EH (cell line): ENCODE data around the gene KRTAP19-1.
"Not testable (repeated sequence)": the region's sequence is repeated elsewhere in the genome, so short reads cannot be mapped to it uniquely, and the experiment has no call there.

Experiments
- DNase-seq: peaks from one replicate; pipeline ENCODE4 v3.0.0-alpha.2; 2015; ENCODE audit warnings: low read depth

KRTAP19-1 gene

DNA sequence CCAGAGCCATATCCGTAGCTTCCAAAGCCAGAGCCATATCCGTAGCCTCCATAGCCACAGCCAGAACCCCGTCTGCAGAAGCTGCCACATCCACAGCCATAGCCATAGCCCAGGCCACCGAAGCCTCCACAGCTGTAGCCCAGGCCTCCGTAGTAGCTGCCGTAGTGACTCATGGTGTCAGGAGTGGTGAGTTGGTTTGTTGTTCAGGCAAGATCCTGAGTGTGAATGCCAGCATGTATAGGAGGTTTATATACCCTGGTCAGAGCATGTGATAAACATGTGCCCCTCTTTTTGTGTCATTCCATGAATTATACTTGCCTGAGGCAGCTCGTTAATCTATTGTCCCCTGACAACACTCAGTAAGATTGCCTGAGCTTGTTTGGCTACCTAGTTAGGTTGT, at the start of gene KRTAP19-1:
Gene KRTAP19-1 (minus strand): TSS at position 223 of the 400 bp plus-strand sequence. CDS start 50 bp downstream, at position 173.
- DNase-seq: no peak

DNA sequence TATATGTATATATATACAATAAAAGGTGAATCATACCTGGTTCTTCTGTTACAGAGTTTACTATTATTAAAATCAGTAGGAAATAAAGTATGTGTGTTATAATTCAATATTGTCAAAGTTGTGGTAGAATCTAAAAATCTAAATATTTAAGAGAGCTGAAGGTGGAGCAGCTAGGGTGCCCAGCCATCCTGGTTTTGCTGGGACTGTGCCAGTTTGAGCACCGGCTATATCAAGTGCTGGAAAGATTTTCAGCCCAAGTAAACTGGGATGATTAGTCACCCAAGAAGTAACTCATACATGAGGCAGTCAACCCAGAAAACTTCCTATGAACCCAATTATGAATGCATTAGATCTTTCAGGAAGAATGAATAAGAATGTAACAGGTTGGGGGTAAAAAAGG, 38.7 kb upstream of the KRTAP19-1 start:
- DNase-seq: no peak

DNA sequence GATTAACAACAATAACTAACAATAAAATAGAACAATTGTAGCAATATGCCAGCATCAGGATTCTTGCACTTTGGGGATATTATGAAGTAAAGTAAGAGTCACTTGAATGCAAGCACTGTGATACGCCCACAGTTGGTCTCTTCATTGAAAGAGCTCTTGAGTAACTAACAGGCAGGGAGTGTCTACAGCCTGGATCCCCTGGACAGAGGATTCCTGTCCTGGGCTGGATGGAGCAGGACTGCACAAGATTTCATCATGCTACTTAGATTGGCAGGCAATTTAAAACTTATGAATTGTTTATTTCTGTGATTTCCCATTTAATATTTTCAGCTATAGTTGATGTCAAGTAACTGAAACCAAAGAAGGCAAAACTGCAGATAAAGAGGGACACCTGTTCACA, 35.5 kb upstream of the KRTAP19-1 start:
- DNase-seq: no peak

DNA sequence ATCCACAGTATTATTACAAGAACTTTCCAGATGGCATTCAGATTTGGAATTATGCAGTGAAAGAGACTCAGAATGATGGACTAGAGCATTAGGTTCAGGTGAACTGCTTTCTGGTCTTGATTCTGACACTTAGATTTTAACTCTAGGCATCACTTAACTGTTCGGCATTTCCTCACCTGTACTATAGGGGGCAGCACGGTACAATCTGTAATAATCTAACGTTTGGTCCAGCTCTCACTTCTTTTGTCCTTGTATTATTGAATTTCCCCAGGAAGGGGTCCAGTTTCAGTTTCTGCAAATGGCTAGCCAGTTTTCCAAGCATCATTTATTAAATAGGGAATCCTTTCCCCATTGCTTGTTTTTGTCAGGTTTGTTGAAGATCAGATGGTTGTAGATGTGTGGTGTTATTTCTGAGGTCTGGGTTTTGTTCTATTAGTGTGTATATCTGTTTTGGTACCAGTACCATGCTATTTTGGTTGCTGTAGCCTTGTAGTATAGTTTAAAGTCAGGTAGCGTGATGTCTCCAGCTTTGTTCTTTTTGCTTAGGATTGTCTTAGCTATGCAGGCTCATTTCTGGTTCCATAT, 25.5 kb upstream of the KRTAP19-1 start:
- not testable (repeated sequence) for DNase-seq

DNA sequence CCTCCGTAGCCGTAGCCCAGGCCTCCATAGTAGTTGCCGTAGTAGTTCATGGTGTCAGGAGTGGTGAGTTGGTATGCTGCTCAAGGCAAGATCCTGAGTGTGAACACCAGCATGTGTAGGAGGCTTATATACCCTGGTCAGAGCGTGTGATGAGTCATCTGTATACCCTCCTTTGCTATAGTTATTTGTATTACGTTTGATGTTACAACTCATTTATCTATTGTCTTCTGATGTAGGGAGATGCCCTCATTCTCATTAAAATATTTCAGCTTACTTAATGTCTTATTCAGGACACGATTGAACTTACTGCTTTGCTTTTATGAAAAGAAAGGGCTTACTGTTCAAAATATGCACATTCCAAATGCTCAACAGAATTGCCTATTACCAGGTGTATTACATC, 21.9 kb upstream of the KRTAP19-1 start, which contains the start of gene KRTAP19-5:
Gene KRTAP19-5 (minus strand): TSS at position 101 of the 400 bp plus-strand sequence. CDS start 51 bp downstream, at position 50.
- no peak for DNase-seq

DNA sequence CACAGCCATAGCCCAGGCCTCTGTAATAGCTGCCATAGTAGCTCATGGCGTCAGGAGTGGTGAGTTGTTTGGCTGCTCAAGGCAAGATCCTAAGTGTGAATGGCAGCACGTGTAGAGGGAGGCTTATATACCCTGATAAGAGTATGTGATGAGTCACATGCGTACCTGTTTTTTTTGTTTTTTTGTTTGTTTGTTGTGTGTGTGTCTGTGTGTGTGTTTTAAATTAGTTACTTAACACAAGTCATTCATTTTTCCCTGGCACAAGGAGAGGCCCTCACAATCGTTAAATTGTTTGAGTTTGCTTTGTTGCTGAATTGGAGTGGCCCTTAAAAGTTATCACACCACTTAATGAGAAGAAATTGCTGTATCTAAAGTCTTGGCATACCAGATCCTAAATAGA, 16.9 kb upstream of the KRTAP19-1 start, which contains the start of gene KRTAP19-4:
Gene KRTAP19-4 (minus strand): TSS at position 101 of the 400 bp plus-strand sequence. CDS start 55 bp downstream, at position 46.
- DNase-seq: no peak

DNA sequence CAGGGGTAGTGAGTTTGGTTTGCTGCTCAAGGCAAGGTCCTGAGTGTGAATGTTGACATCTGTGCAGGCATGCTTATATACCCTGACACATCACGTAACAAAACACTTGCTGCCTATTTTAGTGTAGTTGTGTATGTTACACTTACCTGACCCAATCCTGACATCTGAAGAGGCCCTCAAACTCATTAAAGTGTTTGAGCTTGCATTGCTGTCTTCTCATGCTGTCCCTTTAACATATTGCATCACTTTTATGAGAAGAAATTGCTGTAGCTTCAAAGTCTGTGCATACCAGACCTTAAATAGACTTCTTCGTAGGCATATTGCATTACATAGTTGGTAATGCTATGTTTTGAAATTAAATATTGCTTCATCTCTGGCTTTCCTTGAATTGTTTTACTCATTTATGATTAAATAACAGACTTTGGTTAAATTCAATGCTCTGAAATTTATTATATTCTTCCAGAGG, 11.8 kb upstream of the KRTAP19-1 start, which contains the start of gene KRTAP19-3:
Gene KRTAP19-3 (minus strand): TSS at position 51 of the 466 bp plus-strand sequence. CDS start 56 bp downstream, outside the sequence.
- no peak for DNase-seq

DNA sequence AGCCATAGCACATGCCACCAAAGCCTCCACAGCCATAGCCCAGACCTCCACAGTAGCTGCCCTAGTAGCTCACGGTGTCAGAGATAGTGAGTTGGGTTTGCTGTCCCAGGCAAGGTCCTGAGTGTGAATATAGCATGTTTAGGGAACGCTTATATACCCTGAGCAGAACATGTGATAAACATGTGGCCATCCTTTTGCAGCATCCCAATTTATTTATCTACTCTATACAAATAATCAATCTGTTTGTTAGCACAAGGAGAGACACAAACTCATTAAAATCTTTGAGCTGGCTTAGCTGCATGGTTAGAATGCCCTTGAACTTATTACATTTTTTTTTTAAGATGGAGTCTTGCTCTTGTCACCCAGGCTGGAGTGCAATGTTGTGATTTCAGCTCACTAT, 7.2 kb upstream of the KRTAP19-1 start, which contains the start of gene KRTAP19-2:
Gene KRTAP19-2 (minus strand): TSS at position 101 of the 400 bp plus-strand sequence. CDS start 88 bp downstream, at position 13.
- no peak for DNase-seq

DNA sequence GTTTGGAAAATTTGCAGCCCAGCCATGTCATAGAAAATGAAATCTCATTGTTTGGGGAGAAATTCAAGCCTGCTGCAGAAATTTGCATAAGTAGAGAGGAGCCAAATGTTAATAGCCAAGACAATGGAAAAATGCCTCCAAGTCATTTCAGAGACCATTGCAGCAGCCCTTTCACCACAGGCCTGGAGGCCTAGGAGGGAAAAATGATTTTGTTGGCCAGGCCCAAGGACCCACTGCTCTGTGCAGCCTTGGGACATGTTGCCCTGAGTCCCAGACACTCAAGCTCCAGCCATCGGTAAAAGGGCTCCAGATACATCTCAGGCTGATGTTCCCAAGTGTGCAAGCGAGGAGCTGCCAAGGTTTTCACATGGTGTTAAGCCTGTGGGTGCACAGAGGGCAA, 6.0 kb upstream of the KRTAP19-1 start:
- no peak for DNase-seq

DNA sequence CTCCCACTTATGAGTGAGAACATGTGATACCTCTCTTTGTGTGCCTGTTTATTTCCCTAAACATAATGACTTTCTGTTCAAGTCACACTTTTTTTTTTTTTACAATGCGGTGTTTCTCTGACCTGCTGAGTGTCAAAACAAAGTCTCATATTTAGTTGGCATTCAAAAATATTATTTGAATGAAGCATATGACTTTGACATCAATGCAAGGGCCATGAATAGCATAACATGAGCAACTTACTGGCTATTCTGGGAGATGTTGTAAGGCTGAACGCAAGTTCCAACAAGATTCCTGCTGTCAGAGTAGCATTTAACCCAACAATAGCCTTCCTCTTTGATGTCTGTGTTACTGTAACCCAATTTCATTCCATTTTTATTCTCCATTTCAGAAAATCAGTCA, 2.0 kb upstream of the KRTAP19-1 start:
- no peak for DNase-seq

DNA sequence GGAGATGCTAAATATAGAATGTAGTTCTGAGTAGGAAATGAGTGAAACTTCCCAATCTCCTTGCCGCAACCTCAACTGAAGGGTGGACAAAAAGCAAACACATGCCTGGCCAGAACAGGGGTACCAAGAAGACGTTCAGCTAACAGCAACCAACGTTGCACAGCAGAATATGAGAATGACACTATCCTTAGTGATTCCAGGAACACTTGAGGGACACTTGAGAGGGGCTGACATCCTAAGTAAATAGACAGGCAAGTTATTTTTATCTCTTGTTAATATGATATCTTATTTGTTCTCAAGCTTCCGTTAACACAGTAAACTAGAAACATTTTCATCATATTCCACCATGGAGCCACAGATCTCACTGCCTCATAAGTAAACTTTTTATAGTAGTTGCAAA, 908 bp downstream of the KRTAP19-1 start:
- no peak for DNase-seq

DNA sequence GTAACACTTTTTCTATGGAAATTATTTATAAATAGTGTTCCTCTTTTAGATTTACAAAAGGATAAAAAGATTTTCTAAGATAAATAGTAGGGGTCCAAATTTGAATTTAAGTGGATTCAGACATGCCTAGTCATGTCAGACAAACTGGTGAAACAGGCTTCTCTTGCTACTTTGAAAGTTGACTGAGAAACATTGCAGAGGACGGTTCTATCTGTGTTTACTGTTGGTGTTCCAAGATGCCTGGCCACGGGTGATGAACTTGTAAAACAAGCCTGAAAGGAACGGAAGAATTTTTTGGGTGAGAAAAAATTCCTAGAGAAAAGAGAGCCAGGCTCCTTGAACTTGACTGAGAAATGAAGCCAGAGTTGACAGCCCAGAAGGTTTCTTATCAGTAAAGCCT, 2.2 kb downstream of the KRTAP19-1 start:
- DNase-seq: no peak

DNA sequence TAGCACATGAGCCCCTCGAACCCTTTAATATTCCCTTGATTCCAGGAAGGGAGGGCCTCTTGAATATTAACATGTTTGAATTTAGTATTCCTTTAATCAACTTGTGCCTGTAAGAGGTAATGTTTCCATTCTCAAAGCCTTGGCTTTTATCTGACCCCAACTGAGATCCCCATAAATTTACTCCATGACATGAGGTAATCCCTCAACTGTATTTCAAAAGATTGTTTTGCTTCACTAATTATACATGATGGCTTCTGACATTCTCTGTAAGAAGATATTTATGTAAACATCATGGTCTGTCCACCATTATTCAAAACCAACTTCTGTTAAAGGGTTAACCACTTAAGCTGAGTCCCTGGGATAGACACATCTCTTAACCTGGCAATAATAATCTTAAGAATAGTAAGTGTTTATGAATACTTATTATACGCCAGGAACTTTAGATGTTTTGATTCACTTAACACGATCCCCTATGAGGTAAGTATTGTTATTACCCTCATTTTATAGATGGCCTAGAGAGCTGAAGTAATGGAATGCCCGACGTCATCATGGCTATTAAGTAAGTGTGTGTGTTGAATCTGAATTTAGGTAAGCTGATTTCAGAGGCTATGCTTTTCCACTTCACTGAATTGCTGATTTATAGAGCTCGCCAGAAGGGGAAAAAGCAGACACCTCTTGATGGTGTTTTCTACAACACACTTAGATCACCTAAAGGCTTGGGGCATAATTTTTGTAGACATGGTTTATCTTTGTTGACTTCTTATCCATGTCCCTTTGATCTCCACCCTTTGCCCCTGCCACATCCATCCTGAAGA, 11.1 kb downstream of the KRTAP19-1 start:
- no peak for DNase-seq

DNA sequence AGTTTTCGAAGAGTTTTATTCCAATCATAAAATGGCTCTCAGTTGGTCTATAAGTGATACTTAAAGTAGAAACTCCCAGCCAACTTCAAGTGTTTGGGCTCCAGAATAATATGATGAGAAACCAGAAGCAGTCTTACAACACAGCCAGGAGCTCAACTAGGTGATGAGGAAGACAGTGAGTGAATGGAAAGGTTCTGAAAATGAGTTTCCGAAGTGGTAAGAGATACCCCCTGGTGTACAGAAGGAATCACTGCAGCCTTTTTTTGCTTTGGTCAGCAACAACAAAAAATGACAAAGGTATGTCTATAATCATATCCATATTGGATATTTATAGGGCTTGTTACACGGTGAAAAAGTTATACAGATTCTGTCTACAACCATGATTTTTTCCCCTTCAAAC, 16.5 kb downstream of the KRTAP19-1 start:
- DNase-seq: no peak

DNA sequence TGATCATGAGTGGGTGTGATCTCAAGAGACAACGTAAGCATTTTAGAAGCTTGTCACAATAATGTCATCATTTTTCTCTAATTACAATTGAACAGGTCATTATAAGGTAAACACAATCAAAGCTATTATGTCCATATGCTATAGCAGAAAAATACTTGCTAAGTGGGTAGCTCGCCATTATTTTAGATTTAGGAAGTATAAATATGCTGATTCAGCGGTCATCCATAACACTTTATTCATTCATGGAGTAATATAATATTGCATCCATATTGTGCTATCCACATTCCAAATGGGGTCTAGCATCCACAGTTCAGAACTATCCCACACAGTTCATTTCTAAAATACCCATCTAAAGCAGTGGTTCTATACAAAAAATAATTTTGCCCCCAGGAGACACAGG, 31.7 kb downstream of the KRTAP19-1 start:
- no peak for DNase-seq

DNA sequence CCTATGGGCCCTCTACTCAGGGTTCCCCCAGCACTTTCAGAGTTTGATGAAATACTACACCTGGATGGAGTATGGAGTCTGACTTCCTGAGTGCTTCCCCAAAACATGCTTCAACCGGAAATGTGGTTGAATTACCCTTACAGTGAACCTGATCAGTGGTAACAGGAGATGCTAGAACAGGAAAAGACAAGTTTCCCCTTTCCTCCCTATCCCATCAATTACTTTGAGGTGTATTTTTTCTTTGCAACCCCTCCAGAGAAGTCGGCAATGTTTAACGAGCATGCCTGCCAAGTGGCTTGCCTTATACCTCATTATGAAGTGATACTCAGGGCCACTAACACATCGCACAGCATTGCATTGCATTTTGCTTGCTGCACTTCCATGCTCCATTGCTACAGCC, 33.1 kb downstream of the KRTAP19-1 start:
- no peak for DNase-seq

DNA sequence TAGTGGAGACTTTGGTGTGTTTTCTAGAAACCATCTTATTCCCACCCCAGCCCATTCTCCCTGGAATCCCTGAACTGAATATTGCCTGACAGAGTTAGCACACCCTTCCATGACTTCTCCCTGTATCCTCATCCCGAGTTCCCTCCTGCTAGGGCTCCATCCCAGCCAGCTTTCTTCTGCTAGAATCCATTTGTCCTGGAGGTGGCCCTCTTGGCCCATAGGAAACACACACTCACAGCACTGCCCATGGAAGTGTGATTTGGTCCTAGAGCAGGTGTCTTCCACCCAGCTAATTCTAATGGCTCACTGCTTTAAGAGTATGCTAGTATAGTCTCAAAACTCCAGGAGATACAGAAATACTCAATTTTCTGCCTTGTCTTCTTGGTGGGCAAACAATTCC, 36.0 kb downstream of the KRTAP19-1 start:
- no peak for DNase-seq

DNA sequence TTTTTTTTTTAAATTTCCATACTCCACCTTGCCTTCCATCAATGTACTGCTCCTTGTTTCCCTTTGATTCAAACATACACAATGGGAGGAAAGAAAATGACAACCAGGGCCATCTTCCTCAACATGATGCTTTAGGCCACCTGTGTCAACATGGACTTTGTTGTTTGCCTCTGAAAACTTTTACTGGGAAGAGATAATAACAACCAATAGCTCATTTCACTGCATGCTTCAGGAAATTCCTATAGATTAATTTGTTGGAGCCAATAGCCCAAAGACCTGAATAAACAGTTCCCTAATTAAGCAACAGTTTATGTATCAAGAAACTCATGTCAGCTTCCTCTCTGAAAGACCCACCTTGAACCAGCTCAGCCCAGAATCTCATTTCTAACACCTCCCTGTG, 36.9 kb downstream of the KRTAP19-1 start:
- no peak for DNase-seq

DNA sequence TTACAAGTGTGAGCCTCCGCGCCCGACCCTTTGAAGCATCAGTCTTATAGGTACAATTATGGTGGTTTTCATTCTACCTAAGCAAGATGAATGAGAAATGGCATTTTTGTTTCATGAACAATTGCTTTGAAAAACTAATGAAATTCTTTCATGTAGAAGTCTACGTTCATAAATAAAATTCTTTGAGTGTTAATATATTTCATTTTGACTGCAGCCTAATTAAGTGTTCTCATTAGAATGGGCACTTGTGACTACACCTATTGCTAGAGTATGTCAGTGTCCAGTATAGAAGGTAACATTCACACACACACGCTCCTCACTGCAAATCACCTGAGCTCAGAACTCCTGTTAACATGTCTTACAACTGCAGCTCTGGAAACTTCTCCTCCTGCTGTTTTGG, 40.2 kb downstream of the KRTAP19-1 start, which contains the start of gene KRTAP15-1:
Gene KRTAP15-1 (plus strand): TSS at position 301 of the 400 bp plus-strand sequence. CDS start 53 bp downstream, at position 354.
- DNase-seq: no peak

DNA sequence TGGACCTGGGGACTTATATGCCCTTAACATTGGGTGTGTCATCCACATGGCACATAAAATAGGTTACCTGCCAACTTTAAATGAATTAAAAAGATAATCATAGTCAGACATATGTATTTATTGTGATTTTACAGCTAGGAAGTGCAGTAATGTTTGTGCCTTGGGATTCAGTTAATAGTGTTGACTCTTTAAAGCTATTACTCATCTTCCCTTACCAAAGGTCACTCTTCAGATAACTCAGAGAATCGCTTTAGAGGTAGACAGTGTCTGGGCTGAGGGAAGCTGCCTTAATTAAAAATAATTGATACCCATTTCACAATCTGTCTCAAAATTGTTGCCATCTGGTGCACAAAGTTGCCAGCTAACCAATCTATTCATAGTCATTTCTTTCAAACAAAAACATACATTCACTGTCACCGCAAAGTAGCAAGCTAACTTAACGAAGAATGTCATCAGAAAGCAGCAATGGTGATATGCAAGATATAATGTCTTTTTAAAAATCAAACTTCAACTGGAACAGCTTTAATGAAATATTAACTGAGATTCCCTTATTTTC, 43.1 kb downstream of the KRTAP19-1 start:
- DNase-seq: no peak

DNA sequence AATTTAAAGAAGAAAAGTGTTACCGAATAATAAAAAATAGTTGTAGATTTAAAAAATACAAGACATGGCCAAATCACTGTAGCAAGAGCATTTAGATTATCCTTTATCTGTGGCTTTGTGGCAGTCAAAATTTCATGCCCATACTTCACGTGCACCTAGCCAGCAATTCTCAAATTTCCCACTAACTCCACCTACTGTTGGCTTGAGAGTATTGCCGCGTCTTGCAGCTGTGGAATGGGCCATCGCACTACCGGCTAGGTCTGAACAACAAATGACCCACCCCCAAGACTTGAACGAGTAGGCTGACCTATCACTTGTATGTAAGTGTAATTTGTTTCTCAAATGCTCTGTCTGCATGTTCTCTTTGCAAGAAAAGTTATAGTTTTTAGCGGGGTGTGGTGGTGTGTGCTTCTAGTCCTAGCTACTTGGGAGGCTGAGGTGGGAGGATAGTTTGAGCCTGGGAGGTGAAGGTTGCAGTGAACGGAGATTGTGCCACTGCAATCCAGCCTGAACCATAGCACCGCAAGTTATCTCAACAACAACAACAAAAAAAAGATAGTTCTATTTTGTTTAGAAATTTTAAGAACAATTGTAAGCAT, 46.0 kb downstream of the KRTAP19-1 start:
- DNase-seq: no peak

DNA sequence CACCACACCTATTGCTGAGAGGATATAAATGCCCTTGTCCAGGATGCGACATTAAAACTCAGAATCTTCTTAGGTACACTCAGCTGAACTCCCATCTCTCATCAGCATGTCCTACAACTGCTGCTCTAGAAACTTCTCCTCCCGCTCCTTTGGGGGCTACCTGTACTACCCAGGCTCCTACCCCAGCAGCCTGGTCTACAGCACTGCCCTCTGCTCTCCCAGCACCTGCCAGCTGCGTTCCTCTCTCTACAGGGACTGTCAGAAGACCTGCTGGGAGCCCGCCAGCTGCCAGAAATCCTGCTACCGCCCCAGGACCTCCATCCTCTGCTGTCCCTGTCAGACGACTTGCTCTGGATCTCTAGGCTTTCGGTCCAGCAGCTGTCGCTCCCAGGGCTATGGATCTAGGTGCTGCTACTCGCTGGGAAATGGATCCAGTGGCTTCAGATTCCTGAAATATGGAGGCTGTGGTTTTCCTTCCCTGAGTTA, 50.0 kb downstream of the KRTAP19-1 start, which contains the start of gene KRTAP13-4:
Gene KRTAP13-4 (plus strand): TSS at position 51 of the 486 bp plus-strand sequence. CDS start 56 bp downstream, at position 107.
- DNase-seq: no peak
